ENCODE measurements around the gene MYL3.
A peak's percentile ranks its signal among the peaks of the same experiment; 100 is the strongest.

DNA sequence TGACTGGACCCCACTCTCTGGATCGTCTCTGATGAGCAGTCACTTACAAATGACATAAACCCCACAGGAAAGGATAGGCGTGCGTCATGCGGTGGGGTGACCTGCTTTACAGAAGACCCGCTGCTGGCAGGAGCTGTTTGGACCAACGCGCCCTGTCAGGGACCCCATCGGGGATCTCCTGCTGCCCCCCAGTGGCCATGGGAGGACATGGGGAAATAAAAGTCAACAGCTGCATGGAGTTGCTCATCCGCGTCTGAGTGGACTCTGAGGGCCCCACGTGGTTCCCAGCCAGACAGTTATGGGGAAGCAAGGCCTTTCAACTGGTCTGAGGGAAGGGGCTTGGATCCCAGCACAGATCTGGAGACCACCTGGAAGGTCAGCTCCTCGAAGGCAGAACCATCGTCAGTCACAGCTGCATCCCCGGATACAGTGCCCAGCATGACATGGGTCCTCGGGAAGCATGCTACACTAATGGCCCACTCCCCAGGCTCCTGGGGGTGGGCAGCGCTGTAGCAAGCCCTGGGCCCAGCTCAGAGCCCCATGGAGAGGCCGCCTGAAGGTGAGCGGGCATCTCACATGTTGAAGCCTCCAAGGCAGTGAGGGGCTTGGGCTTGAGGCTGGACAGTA lies 46.4 kb upstream of the MYL3 start:
- peak; percentile 77 for TF ChIP-seq RAD21 (conservative IDR thresholded peaks at IDR 0.05)
- TF ChIP-seq, protein P1, sequence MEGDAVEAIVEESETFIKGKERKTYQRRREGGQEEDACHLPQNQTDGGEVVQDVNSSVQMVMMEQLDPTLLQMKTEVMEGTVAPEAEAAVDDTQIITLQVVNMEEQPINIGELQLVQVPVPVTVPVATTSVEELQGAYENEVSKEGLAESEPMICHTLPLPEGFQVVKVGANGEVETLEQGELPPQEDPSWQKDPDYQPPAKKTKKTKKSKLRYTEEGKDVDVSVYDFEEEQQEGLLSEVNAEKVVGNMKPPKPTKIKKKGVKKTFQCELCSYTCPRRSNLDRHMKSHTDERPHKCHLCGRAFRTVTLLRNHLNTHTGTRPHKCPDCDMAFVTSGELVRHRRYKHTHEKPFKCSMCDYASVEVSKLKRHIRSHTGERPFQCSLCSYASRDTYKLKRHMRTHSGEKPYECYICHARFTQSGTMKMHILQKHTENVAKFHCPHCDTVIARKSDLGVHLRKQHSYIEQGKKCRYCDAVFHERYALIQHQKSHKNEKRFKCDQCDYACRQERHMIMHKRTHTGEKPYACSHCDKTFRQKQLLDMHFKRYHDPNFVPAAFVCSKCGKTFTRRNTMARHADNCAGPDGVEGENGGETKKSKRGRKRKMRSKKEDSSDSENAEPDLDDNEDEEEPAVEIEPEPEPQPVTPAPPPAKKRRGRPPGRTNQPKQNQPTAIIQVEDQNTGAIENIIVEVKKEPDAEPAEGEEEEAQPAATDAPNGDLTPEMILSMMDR (IDR thresholded peaks at IDR 0.05; ENCODE audit: poor library complexity, severe bottlenecking), result peak; percentile 81
- no peak for TF ChIP-seq POLR2AphosphoS5 (IDR thresholded peaks at IDR 0.05)
- TF ChIP-seq SMC3 (conservative IDR thresholded peaks at IDR 0.05; ENCODE audit: poor library complexity), result peak; percentile 82

All from neural cell (in vitro differentiated cells).